GM10266 (cell line): ENCODE data around the gene MTG2.

ENCODE experiments used
- DNase-seq: peaks from one replicate; pipeline ENCODE4 v3.0.0; 2012; ENCODE audit errors: extremely low spot score
- CTCF ChIP-seq: IDR thresholded peaks from 2 replicates; pipeline ENCODE4 v1.5.1; 2012; ENCODE audit warnings: mild to moderate bottlenecking, low read depth; ENCODE audit not compliant: control insufficient read depth, insufficient read depth; ENCODE audit errors: missing control alignments

MTG2 gene

GRCh38 chr20:62202676-62203377, 20.0 kb downstream of the MTG2 start:
- no peak for TF ChIP-seq CTCF
- DNase-seq = no peak

DNA sequence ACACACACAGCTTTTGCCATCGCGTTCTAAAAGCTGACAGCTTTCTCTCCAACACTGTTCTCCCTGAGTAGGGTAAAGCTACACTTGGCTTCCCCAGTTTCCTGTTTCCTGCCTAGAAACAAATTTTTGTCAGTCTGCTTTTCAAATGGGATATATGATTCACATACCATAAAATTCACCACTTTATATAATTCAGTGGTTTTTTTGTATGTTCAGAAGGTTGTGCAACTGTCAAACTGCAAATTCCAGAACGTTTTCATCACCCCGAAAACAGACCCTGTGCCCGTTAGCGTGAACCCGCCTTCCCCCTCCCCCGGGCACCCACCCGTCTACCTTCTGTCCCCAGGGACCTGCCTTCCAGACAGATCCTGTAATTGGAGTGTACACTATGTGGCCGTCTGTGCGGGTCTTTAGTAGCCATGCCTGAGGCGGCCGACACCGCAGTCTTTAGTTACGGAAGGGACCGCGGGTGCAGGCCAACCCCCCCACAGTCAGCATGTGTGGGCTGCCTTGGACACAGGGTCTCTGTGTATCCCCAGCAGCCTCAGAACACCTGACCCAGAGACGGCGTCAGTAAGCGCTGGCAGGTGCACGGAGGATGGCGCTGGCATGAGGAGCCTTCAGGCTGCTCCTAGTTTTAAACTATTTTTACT, 20.7 kb downstream of the MTG2 start:
- no peak for DNase-seq
- no peak for TF ChIP-seq CTCF

GRCh38 chr20:62205618-62206387, 23.0 kb downstream of the MTG2 start:
- no peak for TF ChIP-seq CTCF
- no peak for DNase-seq

GRCh38 chr20:62206388-62206775, 23.6 kb downstream of the MTG2 start:
- no peak for TF ChIP-seq CTCF
- DNase-seq = no peak

DNA sequence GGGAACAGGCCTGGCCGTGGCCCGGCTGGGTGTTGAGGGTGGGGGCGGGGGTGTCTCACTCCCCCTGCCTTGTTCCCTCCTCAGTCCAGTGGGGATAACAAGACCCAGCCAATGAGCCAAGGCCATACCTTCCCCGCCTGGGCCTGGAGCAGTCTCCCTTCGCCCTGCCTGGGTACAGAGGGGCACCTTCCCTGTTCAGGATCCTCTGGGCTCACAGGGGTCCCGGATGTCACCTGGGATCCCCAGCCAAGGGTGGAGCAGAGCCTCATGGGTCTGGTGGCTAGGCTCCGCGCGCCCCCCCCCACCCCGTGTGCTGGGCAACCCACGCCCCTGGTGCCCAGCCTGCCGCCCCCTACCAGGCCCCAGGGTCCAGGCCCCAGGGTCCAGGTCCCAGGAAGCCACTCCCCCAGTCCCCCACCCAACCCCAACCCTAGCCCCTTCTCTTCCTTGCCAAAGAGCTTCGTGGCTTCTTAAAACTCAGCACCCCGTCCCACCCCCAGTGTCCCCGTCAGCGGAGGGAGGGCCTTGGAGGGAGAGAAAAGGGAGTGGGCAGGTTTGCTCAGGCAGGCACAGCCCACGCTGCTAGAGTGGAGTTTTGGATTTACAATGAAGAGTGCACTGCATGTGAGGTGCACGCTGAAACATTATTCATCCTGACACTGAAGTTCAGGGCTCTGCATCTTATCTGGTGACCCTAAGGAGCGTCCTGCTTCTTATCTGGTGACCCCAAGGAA, 25.4 kb downstream of the MTG2 start:
- no peak for TF ChIP-seq CTCF
- no peak for DNase-seq

DNA sequence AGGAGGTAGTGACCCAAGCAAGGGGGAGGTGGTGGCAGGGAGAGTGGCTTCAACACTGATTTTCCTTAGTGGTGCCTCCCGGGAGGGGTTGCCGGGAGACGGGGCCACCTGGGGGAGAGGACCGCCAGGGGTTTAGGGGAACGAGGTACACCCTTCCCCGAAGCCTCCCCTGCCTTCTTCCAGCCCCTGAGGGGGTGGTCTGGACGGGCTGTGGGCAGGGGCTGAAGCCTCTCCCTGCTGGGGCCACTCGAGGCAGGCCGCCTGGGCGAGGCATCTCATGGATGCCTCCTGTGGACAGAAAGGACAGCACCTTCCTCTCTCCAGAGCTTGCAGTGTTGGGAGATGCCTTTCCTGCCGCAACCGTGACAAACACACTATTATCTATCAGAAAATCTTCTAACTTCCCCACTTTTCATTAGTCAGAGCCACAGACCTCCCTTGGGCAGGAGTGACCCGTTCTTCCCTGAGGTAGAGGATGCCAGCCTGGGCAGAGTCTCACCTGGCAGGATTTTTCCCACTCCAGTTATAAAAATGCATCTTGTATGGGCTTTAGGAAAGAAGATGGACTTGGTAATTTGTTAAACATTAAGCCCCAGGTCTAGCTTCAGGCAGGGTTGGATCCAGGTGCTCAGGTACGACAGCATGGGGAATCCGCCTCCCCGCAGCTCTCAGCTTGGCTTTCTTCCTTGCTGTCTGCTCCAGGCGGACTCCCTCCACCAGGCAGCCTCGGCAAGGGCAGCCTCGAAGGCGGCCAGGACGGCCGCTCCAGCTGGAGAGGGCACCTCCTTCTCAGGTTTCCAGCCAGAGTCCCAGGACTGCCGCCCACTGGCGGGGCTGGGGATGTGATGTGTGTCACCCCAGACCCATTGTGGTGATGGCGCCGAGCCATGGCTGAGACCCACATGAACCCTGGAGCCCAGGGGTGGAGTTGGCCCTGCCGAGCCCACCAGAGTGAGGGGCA, 26.2 kb downstream of the MTG2 start:
- DNase-seq = no peak
- TF ChIP-seq CTCF = no peak
